GM12872 (cell line): Measurements from ENCODE around the gene MYT1.

Source experiments
- CTCF ChIP-seq: IDR thresholded peaks from 3 replicates; pipeline ENCODE4 v1.5.1; 2011; ENCODE audit warnings: low read depth, mild to moderate bottlenecking, low read length, moderate library complexity; ENCODE audit not compliant: insufficient read depth

Gene MYT1

DNA sequence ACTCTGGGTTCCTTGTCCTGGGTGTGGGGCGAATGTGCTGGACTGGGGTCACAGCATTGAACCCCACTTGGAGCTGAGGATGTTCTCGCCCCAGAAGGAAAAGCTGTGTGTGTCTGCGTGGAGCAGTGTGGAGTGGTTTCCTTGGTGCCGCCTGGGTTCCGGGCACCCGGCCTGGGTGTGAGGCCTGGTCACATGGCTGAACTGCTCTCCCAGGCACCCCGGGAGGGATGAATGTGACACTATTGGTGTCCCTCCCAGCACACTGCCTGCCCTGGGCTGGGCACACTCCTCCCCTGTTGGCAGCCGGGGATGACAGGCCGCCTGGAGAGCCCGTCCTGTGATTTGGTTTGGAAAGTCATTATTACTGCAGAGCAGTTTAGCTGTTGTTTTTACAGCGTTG is 12.3 kb downstream of the MYT1 start:
- no peak for TF ChIP-seq CTCF

DNA sequence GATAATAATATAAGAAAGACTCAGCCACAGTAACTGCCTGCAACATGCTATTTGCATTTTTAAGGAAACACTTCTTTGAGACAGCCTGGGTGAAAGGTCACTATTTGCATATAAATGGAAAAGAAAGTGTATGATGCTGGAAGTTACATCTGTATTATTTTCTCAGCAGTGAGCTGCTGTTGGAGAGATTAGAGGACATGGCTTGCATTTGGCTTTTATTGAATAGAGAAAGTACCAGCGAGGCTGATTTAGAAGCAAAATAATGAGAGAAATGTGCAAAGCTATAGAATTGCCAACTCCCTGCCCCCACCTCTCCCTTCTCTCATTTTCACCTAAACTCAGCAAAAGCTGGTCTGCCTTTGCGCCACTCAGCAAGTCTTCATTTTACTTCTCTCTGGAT is 12.7 kb downstream of the MYT1 start:
- no peak for TF ChIP-seq CTCF

DNA sequence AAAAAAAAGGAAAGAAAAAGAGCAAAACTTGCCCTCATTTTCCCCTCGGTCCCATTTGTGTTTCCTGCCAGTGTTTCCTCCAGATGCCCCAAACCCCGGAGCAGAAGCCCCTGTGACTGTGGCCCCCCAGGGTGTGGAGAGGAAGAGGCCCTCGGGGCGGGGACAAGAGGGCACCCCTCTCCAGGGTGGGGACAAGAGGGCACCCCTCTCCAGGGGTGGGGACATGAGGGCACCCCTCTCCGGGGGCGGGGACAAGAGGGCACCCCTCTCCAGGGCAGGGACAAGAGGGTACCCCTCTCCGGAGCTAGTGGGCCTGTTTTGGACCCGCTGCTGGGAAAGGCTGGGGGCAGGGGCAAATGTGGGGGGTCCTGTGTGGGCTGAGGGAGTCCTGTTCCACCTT is 13.1 kb downstream of the MYT1 start:
- TF ChIP-seq CTCF, result no peak

DNA sequence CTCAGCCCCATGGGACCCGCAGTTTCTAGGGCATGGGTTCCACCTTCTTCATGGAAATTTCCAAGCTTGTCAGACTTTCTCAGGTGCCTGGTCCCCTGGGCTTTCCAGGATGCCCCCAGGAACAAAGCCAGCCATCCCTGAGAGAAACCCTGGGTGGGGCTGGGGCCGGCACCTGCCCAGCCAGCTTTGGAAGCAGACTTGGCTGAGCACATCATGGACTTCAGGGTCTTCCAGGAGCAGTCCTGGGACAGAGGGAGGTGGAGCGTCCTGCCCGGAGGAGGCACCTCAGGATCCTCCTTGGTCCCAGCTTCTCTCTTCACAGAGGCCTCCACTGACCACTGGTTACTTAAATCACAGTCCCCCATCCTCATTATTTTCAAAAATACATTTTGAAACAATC is 13.5 kb downstream of the MYT1 start:
- TF ChIP-seq CTCF, result no peak

DNA sequence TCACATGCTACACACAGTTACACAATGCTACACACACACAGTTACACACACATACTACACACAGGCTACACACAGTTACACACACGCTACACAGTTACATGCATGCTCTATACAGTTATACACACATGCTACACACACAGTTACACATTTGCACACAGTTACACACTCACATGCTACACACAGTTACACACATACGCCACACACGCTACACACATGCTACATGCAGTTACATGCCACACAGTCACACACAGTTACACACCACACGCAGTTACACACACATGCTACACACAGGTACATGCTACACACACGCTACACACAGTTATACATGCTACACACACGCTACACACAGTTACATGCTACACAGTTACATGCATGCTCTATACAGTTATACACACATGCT is 15.6 kb downstream of the MYT1 start:
- TF ChIP-seq CTCF, result no peak

DNA sequence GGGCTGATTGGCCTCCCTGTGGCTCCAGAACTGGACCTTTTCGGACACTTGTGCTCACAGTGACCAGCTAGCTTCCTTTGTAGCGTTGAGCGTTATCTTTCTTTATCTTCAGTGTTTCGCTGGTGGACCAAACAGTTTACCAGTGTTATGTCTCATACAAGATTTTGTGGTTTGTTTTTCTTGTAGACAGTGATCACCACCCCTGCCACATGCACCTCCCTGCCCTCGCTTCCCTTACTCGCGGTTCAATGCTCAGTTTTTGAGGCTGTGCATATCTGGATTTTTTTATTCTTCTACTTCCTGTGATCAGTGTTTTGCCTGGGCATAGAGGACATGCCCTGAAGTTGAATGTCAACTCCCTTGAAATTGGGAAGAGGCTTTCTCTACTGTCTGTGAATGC is 16.4 kb downstream of the MYT1 start:
- no peak for TF ChIP-seq CTCF

DNA sequence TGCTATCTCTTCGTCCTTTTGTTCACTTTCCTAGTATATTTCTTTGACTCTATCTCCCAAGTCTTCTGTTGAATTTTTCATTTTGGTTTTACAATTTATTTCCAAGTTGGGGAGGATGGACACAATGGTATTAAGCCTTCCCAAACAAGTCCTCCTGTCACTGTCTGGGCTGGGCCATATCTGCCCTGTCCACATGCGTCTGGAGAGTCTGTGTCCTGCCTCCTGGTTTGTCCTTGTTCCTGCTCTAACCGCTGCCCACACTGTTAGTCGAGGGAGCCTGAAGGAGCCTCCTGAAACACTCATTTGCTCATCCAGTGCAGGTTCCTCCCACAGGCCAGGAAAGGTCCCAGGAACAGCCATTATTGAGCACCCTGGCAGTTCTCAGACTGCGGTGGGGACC is 17.1 kb downstream of the MYT1 start:
- no peak for TF ChIP-seq CTCF
